GM18867 (cell line): ENCODE results near the gene PLD5.

Experiments
- ATAC-seq: cut with Tn5 transposase; IDR thresholded peaks from one replicate; pipeline ENCODE4 v1.9.1; 2021; ENCODE audit warnings: mild to moderate bottlenecking, moderate library complexity; ENCODE audit not compliant: unreplicated experiment

PLD5 gene

GRCh38 chr1:242524571-242525359, at the start of gene PLD5:
Gene PLD5 (minus strand): TSS chr1:242524697.
- ATAC-seq = no peak

GRCh38 chr1:242569867-242570266, 45.4 kb upstream of the PLD5 start:
- ATAC-seq = no peak

GRCh38 chr1:242568666-242569065, 44.2 kb upstream of the PLD5 start:
- ATAC-seq = no peak

GRCh38 chr1:242567596-242567995, 43.1 kb upstream of the PLD5 start:
- no peak for ATAC-seq

- ATAC-seq = no peak
Measured at GRCh38 chr1:242556759-242557158, 32.3 kb upstream of the PLD5 start.

GRCh38 chr1:242556276-242556675, 31.8 kb upstream of the PLD5 start:
- no peak for ATAC-seq

- ATAC-seq = no peak
Measured at GRCh38 chr1:242554577-242554976, 30.1 kb upstream of the PLD5 start.

GRCh38 chr1:242546849-242547729, 22.6 kb upstream of the PLD5 start:
- ATAC-seq = no peak

- ATAC-seq = no peak
Measured at GRCh38 chr1:242546441-242546840, 21.9 kb upstream of the PLD5 start.

GRCh38 chr1:242544071-242544470, 19.6 kb upstream of the PLD5 start:
- no peak for ATAC-seq

GRCh38 chr1:242542271-242542670, 17.8 kb upstream of the PLD5 start:
- ATAC-seq = no peak

- ATAC-seq = no peak
Measured at GRCh38 chr1:242535986-242536385, 11.5 kb upstream of the PLD5 start.

GRCh38 chr1:242534753-242535152, 10.3 kb upstream of the PLD5 start:
- ATAC-seq = no peak

- no peak for ATAC-seq
Measured at GRCh38 chr1:242530761-242531160, 6.3 kb upstream of the PLD5 start.

GRCh38 chr1:242525769-242526168, 1.3 kb upstream of the PLD5 start:
- no peak for ATAC-seq

- no peak for ATAC-seq
Measured at GRCh38 chr1:242525360-242525722, 844 bp upstream of the PLD5 start.

GRCh38 chr1:242523719-242524570, 552 bp downstream of the PLD5 start:
- ATAC-seq = no peak

- no peak for ATAC-seq
Measured at GRCh38 chr1:242522996-242523718, 1.3 kb downstream of the PLD5 start.

- ATAC-seq = peak; percentile 60
Measured at GRCh38 chr1:242522304-242522945, 2.1 kb downstream of the PLD5 start.

- ATAC-seq = no peak
Measured at GRCh38 chr1:242515555-242515954, 8.9 kb downstream of the PLD5 start.
